Measurements from ENCODE around the gene ADSL.

The ADSL gene

DNA sequence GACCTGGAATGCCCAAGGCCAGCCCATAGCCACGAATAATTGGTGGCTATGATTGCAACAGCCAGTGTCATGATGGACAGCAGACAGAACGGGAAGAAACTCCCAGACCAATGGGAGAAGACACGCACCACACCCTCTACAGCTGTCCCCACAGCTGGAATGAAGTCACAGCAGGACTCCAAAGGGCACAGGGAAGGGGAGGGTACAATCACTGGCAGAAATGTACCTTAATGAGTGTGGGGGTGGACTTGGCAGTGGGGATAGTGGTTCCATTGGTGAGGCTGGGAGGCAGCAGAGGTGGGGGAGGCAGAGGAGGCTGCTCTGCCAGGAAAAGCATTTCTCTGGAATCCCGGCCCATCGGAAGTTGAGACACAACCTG is 77.0 kb downstream of the ADSL start:
- no peak overlapping the region for H3K27ac ChIP-seq
- DNase-seq (ENCODE audit: low spot score), result no peak
- no peak overlapping the region for H3K4me3 ChIP-seq
- TF ChIP-seq, protein P1, sequence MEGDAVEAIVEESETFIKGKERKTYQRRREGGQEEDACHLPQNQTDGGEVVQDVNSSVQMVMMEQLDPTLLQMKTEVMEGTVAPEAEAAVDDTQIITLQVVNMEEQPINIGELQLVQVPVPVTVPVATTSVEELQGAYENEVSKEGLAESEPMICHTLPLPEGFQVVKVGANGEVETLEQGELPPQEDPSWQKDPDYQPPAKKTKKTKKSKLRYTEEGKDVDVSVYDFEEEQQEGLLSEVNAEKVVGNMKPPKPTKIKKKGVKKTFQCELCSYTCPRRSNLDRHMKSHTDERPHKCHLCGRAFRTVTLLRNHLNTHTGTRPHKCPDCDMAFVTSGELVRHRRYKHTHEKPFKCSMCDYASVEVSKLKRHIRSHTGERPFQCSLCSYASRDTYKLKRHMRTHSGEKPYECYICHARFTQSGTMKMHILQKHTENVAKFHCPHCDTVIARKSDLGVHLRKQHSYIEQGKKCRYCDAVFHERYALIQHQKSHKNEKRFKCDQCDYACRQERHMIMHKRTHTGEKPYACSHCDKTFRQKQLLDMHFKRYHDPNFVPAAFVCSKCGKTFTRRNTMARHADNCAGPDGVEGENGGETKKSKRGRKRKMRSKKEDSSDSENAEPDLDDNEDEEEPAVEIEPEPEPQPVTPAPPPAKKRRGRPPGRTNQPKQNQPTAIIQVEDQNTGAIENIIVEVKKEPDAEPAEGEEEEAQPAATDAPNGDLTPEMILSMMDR (IDR thresholded peaks at IDR 0.05), result no peak

DNA sequence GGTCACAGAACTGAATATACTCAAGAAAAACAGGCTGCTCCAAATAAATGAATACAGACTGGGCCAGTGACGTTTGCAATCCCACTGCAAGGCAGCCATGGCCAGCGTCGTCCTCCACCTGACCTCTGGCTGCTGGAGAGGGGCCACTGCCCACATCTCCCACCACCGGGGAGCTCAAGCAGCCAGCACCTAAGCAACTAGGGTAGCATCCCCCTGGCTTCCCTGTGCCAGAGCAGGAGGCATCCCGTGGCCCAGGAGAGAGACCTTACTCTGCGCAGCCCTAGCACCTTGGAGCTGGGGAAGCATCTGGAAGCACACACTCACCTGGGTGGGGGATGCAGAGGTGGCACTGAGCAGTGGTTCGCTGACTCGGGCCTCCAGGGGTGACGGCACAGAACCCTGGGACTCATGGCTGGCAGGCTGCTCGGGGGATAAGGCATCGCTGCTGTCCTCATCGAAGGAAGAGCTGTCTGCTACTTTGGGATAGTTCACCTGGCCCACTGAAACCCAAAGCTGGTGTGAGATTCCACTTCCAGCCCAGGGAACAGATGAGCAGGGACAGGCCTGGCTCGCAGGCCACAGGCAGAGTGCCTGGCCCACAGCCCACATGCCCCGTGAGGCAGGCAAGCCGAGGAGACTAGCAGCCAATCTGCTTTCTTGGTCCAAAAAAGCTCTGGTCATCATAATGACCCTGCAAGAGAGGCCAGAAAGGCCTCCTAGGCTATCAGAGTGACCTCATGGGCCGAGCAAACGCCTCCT is 77.8 kb downstream of the ADSL start:
- TF ChIP-seq, protein P1 (IDR thresholded peaks at IDR 0.05), result no peak
- Histone ChIP-seq H3K4me3 (no peak overlapping the region), H3K27ac (no peak overlapping the region)
- no peak for DNase-seq (ENCODE audit: low spot score)

DNA sequence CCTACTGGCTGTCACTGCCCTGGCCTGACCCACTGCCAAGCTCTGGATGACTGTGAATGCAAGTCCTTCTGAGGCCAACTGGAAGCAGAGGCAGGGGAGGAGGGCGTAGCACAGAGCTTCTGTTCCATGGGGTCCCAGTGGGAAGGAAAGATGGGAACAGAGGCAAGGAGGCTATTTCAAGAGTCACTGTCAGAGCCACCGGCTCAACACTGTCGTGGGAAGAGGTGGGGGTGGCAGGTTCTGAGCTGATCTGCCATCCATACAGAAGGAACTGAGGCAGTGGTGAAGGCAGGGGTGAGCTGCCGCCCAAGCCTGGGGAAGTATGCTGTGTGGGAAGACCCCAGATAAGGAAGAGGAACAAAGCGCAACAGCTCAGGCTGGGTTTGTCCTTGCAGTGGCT is 78.8 kb downstream of the ADSL start:
- DNase-seq (ENCODE audit: low spot score), result no peak
- TF ChIP-seq, protein P1 (IDR thresholded peaks at IDR 0.05), result no peak

DNA sequence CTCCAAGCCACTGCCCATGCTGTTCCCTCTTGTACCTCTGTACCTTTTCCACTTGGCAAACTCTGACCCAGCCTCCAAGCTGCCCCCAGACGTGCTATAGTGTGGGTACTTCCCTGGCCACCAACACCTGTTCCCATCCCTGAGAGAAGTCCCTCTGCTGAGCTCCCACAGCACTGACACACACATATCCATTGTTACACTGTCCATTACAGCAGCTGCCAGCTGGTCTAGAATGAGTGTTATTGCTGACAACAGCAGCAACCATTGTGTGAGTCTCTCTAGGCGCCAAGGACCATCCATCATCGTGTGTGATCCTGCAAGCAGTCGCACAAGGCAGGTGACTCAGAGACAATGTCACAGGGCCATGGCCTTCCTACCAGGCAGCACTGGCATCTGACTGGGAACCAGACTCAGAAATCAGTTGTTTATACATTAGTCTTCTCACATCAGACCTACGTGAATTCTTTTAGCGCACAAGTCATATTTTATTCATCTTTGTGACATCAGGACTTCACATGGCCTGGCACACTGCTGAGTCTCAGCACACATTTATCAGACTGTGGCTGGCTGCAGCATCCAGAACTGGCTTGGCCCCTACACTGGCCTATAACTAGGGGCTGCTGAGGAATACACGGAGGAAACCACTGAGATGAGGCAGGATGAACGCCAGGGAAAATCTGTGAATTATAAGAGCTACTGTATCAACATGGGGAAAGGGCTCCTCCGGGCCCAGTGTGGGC is 80.5 kb downstream of the ADSL start:
- Histone ChIP-seq H3K27ac (peak overlapping the region in 1 of 2 donors; percentile 30), H3K4me3 (no peak overlapping the region)
- no peak for DNase-seq (ENCODE audit: low spot score)
- TF ChIP-seq, protein P1 (IDR thresholded peaks at IDR 0.05), result no peak

More for the DNA sequence above, 78.8 kb downstream of the ADSL start:
- no peak overlapping the region for H3K4me3 ChIP-seq
- no peak overlapping the region for H3K27ac ChIP-seq

DNA sequence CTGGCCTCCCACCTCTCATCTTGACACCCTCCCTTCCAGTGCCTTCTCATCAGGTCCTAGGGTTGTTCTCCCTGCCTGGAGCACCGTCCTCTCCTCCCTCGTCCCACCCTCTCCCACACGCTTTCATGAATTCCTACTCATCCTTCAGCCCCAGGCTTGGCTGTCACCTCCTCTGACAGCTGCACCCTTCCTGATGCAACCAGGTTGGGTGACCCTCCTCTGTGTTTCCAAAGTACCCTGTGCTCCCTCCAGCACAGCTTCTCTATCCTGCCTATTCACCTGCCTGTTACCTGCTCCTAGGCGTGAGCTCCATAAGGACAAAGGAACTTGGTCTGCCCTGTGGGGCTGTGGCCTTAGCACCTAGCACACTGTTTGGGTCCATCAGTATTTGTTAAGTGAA is 82.5 kb downstream of the ADSL start:
- H3K4me3 ChIP-seq, result no peak overlapping the region
- no peak for DNase-seq (ENCODE audit: low spot score)
- no peak overlapping the region for H3K27ac ChIP-seq
- TF ChIP-seq, protein P1 (IDR thresholded peaks at IDR 0.05), result no peak

DNA sequence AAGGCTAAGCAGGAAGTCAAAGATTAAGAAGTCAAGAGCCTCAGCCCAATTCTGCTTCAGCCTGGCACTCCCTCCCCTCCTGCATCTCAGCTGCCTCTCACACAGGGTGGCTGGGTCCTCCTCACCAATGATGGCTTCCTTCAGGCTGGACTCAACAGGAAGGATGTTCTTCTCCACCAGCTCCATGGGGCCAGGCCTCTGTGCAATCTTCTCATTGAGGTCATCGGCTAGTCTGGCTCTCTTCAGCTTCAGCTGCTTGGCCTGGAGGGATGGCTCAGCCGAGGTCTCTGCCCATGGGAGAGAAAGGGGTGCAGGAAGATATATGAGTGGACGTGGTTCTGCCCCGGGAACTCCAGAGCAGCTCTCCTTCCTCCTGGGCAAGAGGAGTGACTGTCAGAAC is 83.2 kb downstream of the ADSL start:
- no peak for DNase-seq (ENCODE audit: low spot score)
- H3K27ac ChIP-seq, result no peak overlapping the region
- TF ChIP-seq, protein P1 (IDR thresholded peaks at IDR 0.05), result no peak
- H3K4me3 ChIP-seq, result no peak overlapping the region

DNA sequence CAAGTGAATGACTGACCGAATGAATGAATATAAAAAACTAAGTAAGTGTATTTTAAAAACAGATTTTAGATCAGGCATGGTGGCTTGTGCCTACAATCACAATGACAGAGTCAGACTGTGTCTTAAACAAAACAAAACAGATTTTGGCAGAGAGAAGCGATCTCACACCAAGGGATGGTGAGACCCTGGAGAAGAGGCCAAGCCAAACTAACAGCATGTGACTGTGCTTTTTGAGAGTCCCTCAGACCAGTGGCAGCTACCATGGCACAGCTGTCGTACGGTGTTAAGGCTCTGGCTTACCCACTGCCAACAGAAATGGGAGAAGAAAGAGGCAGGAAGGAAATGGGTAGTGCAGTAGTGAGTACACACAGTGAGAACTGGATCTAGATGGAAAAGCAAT is 84.7 kb downstream of the ADSL start:
- TF ChIP-seq, protein P1 (IDR thresholded peaks at IDR 0.05), result no peak
- DNase-seq (ENCODE audit: low spot score), result no peak

More for the DNA sequence above, 84.7 kb downstream of the ADSL start:
- H3K4me3 ChIP-seq, result no peak overlapping the region
- no peak overlapping the region for H3K27ac ChIP-seq

Data from coronary artery (tissue), 2 donors.